Astrocyte (in vitro differentiated cells and primary cell): ENCODE measurements around the gene SSTR5. TPM values are rescaled to one million over a fixed set of nuclear protein-coding genes. Genes with fewer than 3 reads are reported as not detected.
"Not testable (repeated sequence)": the region's sequence is repeated elsewhere in the genome, so short reads cannot be mapped to it uniquely, and the experiment has no call there.

Experiments used
- DNase-seq: peaks from one replicate; pipeline ENCODE4 v3.0.0-alpha.2; 2010; ENCODE audit warnings: low read depth
- FAIRE-seq: peaks from 2 replicates; lab custom pipeline; 2011; peaks lifted over from hg19 to GRCh38; lab: Jason Lieb, UNC
- H2AFZ ChIP-seq: 2 replicates; pipeline ENCODE4 v1.6.0; 2012; ENCODE audit warnings: low read depth, low read length, inconsistent platforms
- H3K27ac ChIP-seq: 2 replicates; pipeline ENCODE4 v1.5.1; 2011; ENCODE audit warnings: low read depth, low read length, inconsistent platforms
- H3K27me3 ChIP-seq: 2 replicates; pipeline ENCODE4 v1.6.0; 2011; ENCODE audit warnings: low read length, inconsistent platforms; ENCODE audit not compliant: insufficient read depth
- H3K36me3 ChIP-seq: 2 replicates; pipeline ENCODE4 v1.5.1; 2011; ENCODE audit warnings: low read length, inconsistent platforms; ENCODE audit not compliant: insufficient read depth
- H3K4me1 ChIP-seq: 2 replicates; pipeline ENCODE4 v1.5.1; 2011; ENCODE audit warnings: low read length, inconsistent platforms; ENCODE audit not compliant: insufficient read depth
- H3K4me2 ChIP-seq: 2 replicates; pipeline ENCODE4 v1.6.0; 2012; ENCODE audit warnings: low read length, inconsistent platforms
- H3K4me3 ChIP-seq: 2 replicates; pipeline ENCODE4 v1.5.1; 2011; ENCODE audit warnings: low read depth, mild to moderate bottlenecking, low read length, inconsistent platforms; ENCODE audit not compliant: insufficient read depth
- H3K79me2 ChIP-seq: 2 replicates; pipeline ENCODE4 v1.6.0; 2012; ENCODE audit warnings: mild to moderate bottlenecking, low read length, inconsistent platforms; ENCODE audit not compliant: insufficient read depth
- H3K9ac ChIP-seq: 2 replicates; pipeline ENCODE4 v1.6.0; 2012; ENCODE audit warnings: mild to moderate bottlenecking, low read length, inconsistent platforms
- H3K9me3 ChIP-seq: 2 replicates; pipeline ENCODE4 v1.5.1; 2012; ENCODE audit warnings: low read depth, mild to moderate bottlenecking, low read length, inconsistent platforms; ENCODE audit not compliant: insufficient read depth
- H4K20me1 ChIP-seq: 2 replicates; pipeline ENCODE4 v1.6.0; 2012; ENCODE audit warnings: low read length, inconsistent platforms; ENCODE audit not compliant: insufficient read depth
- H3K27ac Mint-ChIP-seq: one replicate; pipeline ENCODE4 v1.8.0; 2021; ENCODE audit warnings: mild to moderate bottlenecking, mixed read lengths; ENCODE audit not compliant: unreplicated experiment
- H3K27me3 Mint-ChIP-seq: one replicate; pipeline ENCODE4 v1.8.0; 2021; ENCODE audit warnings: low read depth, mixed read lengths; ENCODE audit not compliant: unreplicated experiment
- H3K36me3 Mint-ChIP-seq: one replicate; pipeline ENCODE4 v1.8.0; 2021; ENCODE audit warnings: low read depth, mixed read lengths; ENCODE audit not compliant: unreplicated experiment
- H3K4me1 Mint-ChIP-seq: one replicate; pipeline ENCODE4 v1.8.0; 2021; ENCODE audit warnings: low read depth, mixed read lengths; ENCODE audit not compliant: unreplicated experiment
- H3K4me3 Mint-ChIP-seq: one replicate; pipeline ENCODE4 v1.8.0; 2021; ENCODE audit warnings: mild to moderate bottlenecking, moderate library complexity, mixed read lengths; ENCODE audit not compliant: unreplicated experiment
- H3K9me3 Mint-ChIP-seq: one replicate; pipeline ENCODE4 v1.8.0; 2021; ENCODE audit warnings: mild to moderate bottlenecking, mixed read lengths; ENCODE audit not compliant: unreplicated experiment
- CTCF ChIP-seq: IDR thresholded peaks from 2 replicates; pipeline ENCODE4 v1.5.1; 2011; ENCODE audit warnings: low read depth, mild to moderate bottlenecking, inconsistent platforms, low read length, moderate library complexity; ENCODE audit not compliant: insufficient read depth
- EZH2 ChIP-seq: IDR thresholded peaks from 2 replicates; pipeline ENCODE4 v1.6.1; 2012; ENCODE audit warnings: mild to moderate bottlenecking, low read length, inconsistent platforms; ENCODE audit not compliant: insufficient read depth
- total RNA-seq: library from RNA; stranded (reverse); gene quantifications from 2 replicates; pipeline ENCODE4 v1.2.1, GENCODE V29; 2021

SSTR5 gene
- total RNA-seq, 1 donor from 2014 or later: not detected

- no peak overlapping the region for H3K4me3 Mint-ChIP-seq
- Histone ChIP-seq H3K9me3 (peaks cover 21% of the 10 kb centered on the region), H3K36me3 (no peaks in the 10 kb centered on the region), H3K9ac (no peak overlapping the region), H3K27me3 (peaks cover 7% of the 10 kb centered on the region), H3K27ac (no peak overlapping the region), H2AFZ (no peak overlapping the region), H3K4me3 (no peak overlapping the region), H3K79me2 (no peaks in the 10 kb centered on the region), H4K20me1 (no peaks in the 10 kb centered on the region), H3K4me1 (peaks cover 5% of the 10 kb centered on the region), H3K4me2 (no peak overlapping the region)
- H3K27ac Mint-ChIP-seq: no peak overlapping the region
- H3K36me3 Mint-ChIP-seq: peaks cover 2% of the 10 kb centered on the region
- DNase-seq (no peak), FAIRE-seq (no peak)
- TF ChIP-seq EZH2 (no peak), CTCF (no peak)
- peaks cover 17% of the 10 kb centered on the region for H3K27me3 Mint-ChIP-seq
- no peaks in the 10 kb centered on the region for H3K4me1 Mint-ChIP-seq
- peaks cover 11% of the 10 kb centered on the region for H3K9me3 Mint-ChIP-seq
These were observed 12.4 kb downstream of the SSTR5 start for GRCh38 chr16:1084971-1085370.

- H4K20me1 ChIP-seq, H2AFZ ChIP-seq, H3K9ac ChIP-seq, H3K4me3 ChIP-seq, H3K27ac Mint-ChIP-seq, FAIRE-seq, DNase-seq, H3K4me2 ChIP-seq, H3K79me2 ChIP-seq, H3K4me3 Mint-ChIP-seq, H3K4me1 Mint-ChIP-seq, H3K36me3 ChIP-seq, H3K27me3 ChIP-seq, H3K4me1 ChIP-seq, H3K36me3 Mint-ChIP-seq, H3K27ac ChIP-seq: not testable (repeated sequence)
- Mint-ChIP-seq H3K27me3 (peaks cover 17% of the 10 kb centered on the region), H3K9me3 (peaks cover 11% of the 10 kb centered on the region)
- H3K9me3 ChIP-seq: peaks cover 21% of the 10 kb centered on the region
These were observed 13.9 kb downstream of the SSTR5 start for GRCh38 chr16:1086443-1086842.

GRCh38 chr16:1088295-1089170 lies 16.0 kb downstream of the SSTR5 start:
- no peak overlapping the region for H3K4me3 ChIP-seq
- no peak overlapping the region for H3K4me2 ChIP-seq
- H4K20me1 ChIP-seq: no peaks in the 10 kb centered on the region
- no peak overlapping the region for H2AFZ ChIP-seq
- H3K27me3 ChIP-seq: peaks cover 7% of the 10 kb centered on the region
- Mint-ChIP-seq H3K27me3 (peaks cover 13% of the 10 kb centered on the region), H3K4me3 (no peak overlapping the region), H3K4me1 (no peaks in the 10 kb centered on the region), H3K36me3 (peaks cover 2% of the 10 kb centered on the region), H3K9me3 (peaks cover 11% of the 10 kb centered on the region), H3K27ac (no peak overlapping the region)
- H3K9ac ChIP-seq: no peak overlapping the region
- TF ChIP-seq CTCF: no peak
- TF ChIP-seq EZH2: no peak
- H3K27ac ChIP-seq: no peak overlapping the region
- no peaks in the 10 kb centered on the region for H3K4me1 ChIP-seq
- FAIRE-seq (no peak), DNase-seq (no peak)
- H3K36me3 ChIP-seq: no peaks in the 10 kb centered on the region
- peaks cover 21% of the 10 kb centered on the region for H3K9me3 ChIP-seq
- no peaks in the 10 kb centered on the region for H3K79me2 ChIP-seq
